ENCODE measurements around the gene DAO. TPM values are rescaled to one million over a fixed set of nuclear protein-coding genes. Genes with fewer than 3 reads are reported as not detected.

The DAO gene
- total RNA-seq, 4 donors from 2014 or later = not detected

- in situ Hi-C loops (cut with MboI; ENCODE audit: low sequenced_read_pairs in 4 of 4) = loop anchor here (10.0 to 25.0 kb wide), 4 partner anchors 85 to 313 kb away; partner anchors contain the start of gene SELPLG (in 3 of the 4)
- Histone ChIP-seq H3K27ac (no peak overlapping the region), H3K27me3 (no peaks in the 10 kb centered on the region), H3K4me1 (peaks cover 4 to 8% of the 10 kb centered on the region in 2 donors), H3K4me3 (no peak overlapping the region), H3K36me3 (no peaks in the 10 kb centered on the region), H3K9me3 (no peaks in the 10 kb centered on the region)
- no peak for DNase-seq
- no peak for TF ChIP-seq CTCF (IDR thresholded peaks at IDR 0.05 in 4 of 5, conservative IDR thresholded peaks at IDR 0.05 in 1 of 5)
- intact Hi-C loops (cut with DNase I; ENCODE audit: low total_unique reads) = loop anchor here (2.0 to 5.0 kb wide), 6 partner anchors 93 to 387 kb away; partner anchors contain the start of genes ALKBH2, ISCU and SSH1
- ATAC-seq = no peak
Measured at GRCh38 chr12:108949976-108950375, 70.1 kb downstream of the DAO start.

MicroRNAs encoded within 50 kb of the gene (microRNA counts, 767-probe panel; counts per million panel counts)
- 356 to 448 counts per million in 2 donors for microRNA hsa-miR-619

Small RNA genes within 50 kb of the gene (microRNA-seq; reads per million reads assigned to microRNA genes)
- 0 reads per million in 2 donors for gene MIR619 (ENCODE audit: borderline replicate concordance in 2 of 2)

Other genes with a start within 250 kb of the DAO start
- gene SELPLG, start 246.2 kb upstream of the DAO start, total RNA-seq = 1 to 10 TPM in 3 of 4 donors, under 1 TPM in 1; 0.19 to 5.0 (median 2.6) TPM
- 10 to 100 TPM; 24.7 to 47.6 (median 30.9) TPM for gene CORO1C, start 148.6 kb upstream of the DAO start, total RNA-seq
- gene SSH1, start 22.5 kb upstream of the DAO start, total RNA-seq = 10 to 100 TPM; 19.6 to 33.6 (median 22.8) TPM
- under 1 TPM in 1 of 4 donors, not detected in 3; 0.03 TPM for gene SVOP, start 141.0 kb downstream of the DAO start, total RNA-seq
- gene USP30, start 172.5 kb downstream of the DAO start, total RNA-seq = 10 to 100 TPM in 3 of 4 donors, 1 to 10 TPM in 1; 6.4 to 21.2 (median 13.3) TPM
- 10 to 100 TPM in 3 of 4 donors, 1 to 10 TPM in 1; 8.7 to 22.5 (median 18.2) TPM for gene ALKBH2, start 213.4 kb downstream of the DAO start, total RNA-seq
- 10 to 100 TPM; 38.7 to 45.3 (median 42.3) TPM for gene UNG, start 217.5 kb downstream of the DAO start, total RNA-seq
- 1,000 to 10,000 TPM in 1 of 4 donors, 100 to 1,000 TPM in 3; 595 to 1,103 (median 698) TPM for gene ACACB, start 236.5 kb downstream of the DAO start, total RNA-seq